Neural progenitor cell (in vitro differentiated cells): ENCODE measurements around the gene MPHOSPH10.
"Not testable (repeated sequence)": the region's sequence is repeated elsewhere in the genome, so short reads cannot be mapped to it uniquely, and the experiment has no call there.

Source experiments
- EZH2 ChIP-seq: fragments of 200-600 bp; sonication (generic); IDR thresholded peaks from 2 replicates; pipeline ENCODE4 v1.6.1; 2017; ENCODE audit warnings: antibody characterized with exemption, mild to moderate bottlenecking, moderate library complexity
- EZH2phosphoT487 ChIP-seq: fragments of 200-600 bp; sonication (generic); IDR thresholded peaks from 2 replicates; pipeline ENCODE4 v1.6.1; 2017; ENCODE audit warnings: antibody characterized with exemption
- TF ChIP-seq, protein P1 (sequence below): fragments of 200-600 bp; sonication (generic); IDR thresholded peaks from 2 replicates; pipeline ENCODE4 v1.5.1; 2017; ENCODE audit warnings: antibody characterized with exemption, mild to moderate bottlenecking

DNA sequence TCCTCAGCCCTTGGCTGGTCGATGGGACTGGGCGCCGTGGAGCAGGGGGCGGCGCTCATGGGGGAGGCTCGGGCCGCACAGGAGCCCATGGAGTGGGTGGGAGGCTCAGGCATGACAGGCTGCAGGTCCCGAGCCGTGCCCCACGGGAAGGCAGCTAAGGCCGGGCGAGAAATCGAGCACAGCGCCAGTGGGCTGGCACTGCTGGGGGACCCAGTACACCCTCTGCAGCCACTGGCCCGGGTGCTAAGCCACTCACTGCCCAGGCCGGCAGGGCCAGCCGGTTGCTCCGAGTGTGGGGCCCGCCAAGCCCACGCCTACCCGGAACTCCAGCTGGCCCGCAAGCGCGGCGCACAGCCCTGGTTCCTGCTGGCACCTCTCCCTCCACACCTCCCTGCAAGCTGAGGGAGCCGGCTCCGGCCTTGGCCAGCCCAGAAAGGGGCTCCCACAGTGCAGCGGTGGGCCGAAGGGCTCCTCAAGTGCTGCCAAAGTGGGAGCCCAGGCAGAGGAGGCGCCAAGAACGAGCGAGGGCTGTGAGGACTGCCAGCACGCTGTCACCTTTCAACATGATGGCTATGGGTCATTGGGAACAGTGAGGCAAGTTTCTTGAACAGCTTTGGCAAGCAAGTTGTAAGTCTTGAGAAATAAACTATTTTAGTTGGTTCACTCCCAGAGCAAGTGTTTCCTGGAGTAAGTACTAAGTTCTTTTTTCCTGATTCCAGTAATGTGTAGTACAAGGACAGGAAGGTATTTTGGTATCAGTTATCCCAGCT is 37.8 kb upstream of the MPHOSPH10 start:
- TF ChIP-seq, protein P1, sequence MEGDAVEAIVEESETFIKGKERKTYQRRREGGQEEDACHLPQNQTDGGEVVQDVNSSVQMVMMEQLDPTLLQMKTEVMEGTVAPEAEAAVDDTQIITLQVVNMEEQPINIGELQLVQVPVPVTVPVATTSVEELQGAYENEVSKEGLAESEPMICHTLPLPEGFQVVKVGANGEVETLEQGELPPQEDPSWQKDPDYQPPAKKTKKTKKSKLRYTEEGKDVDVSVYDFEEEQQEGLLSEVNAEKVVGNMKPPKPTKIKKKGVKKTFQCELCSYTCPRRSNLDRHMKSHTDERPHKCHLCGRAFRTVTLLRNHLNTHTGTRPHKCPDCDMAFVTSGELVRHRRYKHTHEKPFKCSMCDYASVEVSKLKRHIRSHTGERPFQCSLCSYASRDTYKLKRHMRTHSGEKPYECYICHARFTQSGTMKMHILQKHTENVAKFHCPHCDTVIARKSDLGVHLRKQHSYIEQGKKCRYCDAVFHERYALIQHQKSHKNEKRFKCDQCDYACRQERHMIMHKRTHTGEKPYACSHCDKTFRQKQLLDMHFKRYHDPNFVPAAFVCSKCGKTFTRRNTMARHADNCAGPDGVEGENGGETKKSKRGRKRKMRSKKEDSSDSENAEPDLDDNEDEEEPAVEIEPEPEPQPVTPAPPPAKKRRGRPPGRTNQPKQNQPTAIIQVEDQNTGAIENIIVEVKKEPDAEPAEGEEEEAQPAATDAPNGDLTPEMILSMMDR, result not testable (repeated sequence)
- TF ChIP-seq EZH2phosphoT487, EZH2: not testable (repeated sequence)
